22Rv1 (cell line): ENCODE results near the gene HCST.

Experiments
- ZFX ChIP-seq: fragments of 450-650 bp; IDR thresholded peaks from 2 replicates; pipeline ENCODE4 v1.6.1; 2017; ENCODE audit warnings: antibody characterized with exemption, borderline replicate concordance
- TF ChIP-seq, protein P1 (sequence below): fragments of 450-650 bp; IDR thresholded peaks from 2 replicates; pipeline ENCODE4 v1.5.1; 2017; ENCODE audit warnings: mild to moderate bottlenecking

DNA sequence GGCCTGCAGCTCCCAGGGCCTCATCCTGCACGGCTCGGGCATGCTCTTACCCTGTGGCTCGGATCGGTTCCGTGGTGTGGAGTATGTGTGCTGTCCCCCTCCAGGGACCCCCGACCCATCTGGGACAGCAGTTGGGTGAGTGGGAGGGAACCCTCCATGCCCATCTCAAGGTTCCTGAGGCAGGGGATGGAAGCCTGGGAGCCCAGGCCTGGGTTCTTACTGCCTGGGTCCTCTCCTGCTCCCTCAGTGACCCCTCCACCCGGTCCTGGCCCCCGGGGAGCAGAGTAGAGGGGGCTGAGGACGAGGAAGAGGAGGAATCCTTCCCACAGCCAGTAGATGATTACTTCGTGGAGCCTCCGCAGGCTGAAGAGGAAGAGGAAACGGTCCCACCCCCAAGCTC lies 30.7 kb upstream of the HCST start:
- TF ChIP-seq, protein P1, sequence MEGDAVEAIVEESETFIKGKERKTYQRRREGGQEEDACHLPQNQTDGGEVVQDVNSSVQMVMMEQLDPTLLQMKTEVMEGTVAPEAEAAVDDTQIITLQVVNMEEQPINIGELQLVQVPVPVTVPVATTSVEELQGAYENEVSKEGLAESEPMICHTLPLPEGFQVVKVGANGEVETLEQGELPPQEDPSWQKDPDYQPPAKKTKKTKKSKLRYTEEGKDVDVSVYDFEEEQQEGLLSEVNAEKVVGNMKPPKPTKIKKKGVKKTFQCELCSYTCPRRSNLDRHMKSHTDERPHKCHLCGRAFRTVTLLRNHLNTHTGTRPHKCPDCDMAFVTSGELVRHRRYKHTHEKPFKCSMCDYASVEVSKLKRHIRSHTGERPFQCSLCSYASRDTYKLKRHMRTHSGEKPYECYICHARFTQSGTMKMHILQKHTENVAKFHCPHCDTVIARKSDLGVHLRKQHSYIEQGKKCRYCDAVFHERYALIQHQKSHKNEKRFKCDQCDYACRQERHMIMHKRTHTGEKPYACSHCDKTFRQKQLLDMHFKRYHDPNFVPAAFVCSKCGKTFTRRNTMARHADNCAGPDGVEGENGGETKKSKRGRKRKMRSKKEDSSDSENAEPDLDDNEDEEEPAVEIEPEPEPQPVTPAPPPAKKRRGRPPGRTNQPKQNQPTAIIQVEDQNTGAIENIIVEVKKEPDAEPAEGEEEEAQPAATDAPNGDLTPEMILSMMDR: no peak
- no peak for TF ChIP-seq ZFX
